Aorta (tissue), 5 donors: ENCODE results near the gene SYNE4. TPM values are rescaled to one million over a fixed set of nuclear protein-coding genes. Genes with fewer than 3 reads are reported as not detected.
"Not testable (repeated sequence)": the region's sequence is repeated elsewhere in the genome, so short reads cannot be mapped to it uniquely, and the experiment has no call there.

Experiments used
- ATAC-seq: fragments of 200-7000 bp; cut with Tn5 transposase; one replicate; pipeline ENCODE4 v1.9.1; 2022; ENCODE audit warnings: moderate library complexity; ENCODE audit not compliant: low FRiP score
- DNase-seq, 2 donors: peaks; one replicate each; pipeline ENCODE4 v3.0.0-alpha.2; 2020
- H3K27ac ChIP-seq, 2 donors: one replicate each; pipeline ENCODE4 v1.5.1; 2013; ENCODE audit warnings: low read length in 2 of 2, mild to moderate bottlenecking in 2 of 2, moderate library complexity in 2 of 2, control low read depth in 1 of 2, inconsistent platforms in 1 of 2, low read depth in 1 of 2
- H3K27me3 ChIP-seq, 2 donors: one replicate each; pipeline ENCODE4 v1.6.1; 2013; ENCODE audit warnings: control low read depth in 1 of 2, low read length in 1 of 2, mild to moderate bottlenecking in 1 of 2, moderate library complexity in 1 of 2; ENCODE audit not compliant: insufficient read depth in 2 of 2, control insufficient read depth in 1 of 2
- H3K36me3 ChIP-seq, 2 donors: one replicate each; pipeline ENCODE4 v1.6.1; 2013; ENCODE audit warnings: control low read depth in 1 of 2, low read length in 1 of 2, mild to moderate bottlenecking in 1 of 2; ENCODE audit not compliant: insufficient read depth in 2 of 2, control insufficient read depth in 1 of 2
- H3K4me1 ChIP-seq, 2 donors: one replicate each; pipeline ENCODE4 v1.6.1; 2013; ENCODE audit warnings: low read length in 2 of 2, control low read depth in 1 of 2, mild to moderate bottlenecking in 1 of 2, moderate library complexity in 1 of 2; ENCODE audit not compliant: insufficient read depth in 2 of 2, control insufficient read depth in 1 of 2
- H3K4me3 ChIP-seq, 2 donors: one replicate each; pipeline ENCODE4 v1.5.1; 2013; ENCODE audit warnings: low read length in 2 of 2, control low read depth in 1 of 2, mild to moderate bottlenecking in 1 of 2
- H3K9me3 ChIP-seq: one replicate; pipeline ENCODE4 v1.6.1; 2013; ENCODE audit warnings: mild to moderate bottlenecking, low read length; ENCODE audit not compliant: control insufficient read depth
- WGBS, 2 donors: extraction: QIAGEN DNeasy Blood & Tissue Kit; methylation state at CpG; one replicate each; pipeline ENCODE4 v1.1.7; 2013; 5-methylcytosine and 5-hydroxymethylcytosine counted together
- intact Hi-C, 2 donors: fragments of 100-400 bp; cut with DNase I; formaldehyde crosslinking; loops; one replicate each; pipeline versions ENCODE4 v1.14.2 to v1.15.0; 2022
- polyA plus RNA-seq, 2 donors: library from polyadenylated mRNA; stranded (reverse); fragments of 200-250 nt; gene quantifications; one replicate each; pipeline ENCODE4 v1.2.3, GENCODE V29; 2013
- total RNA-seq, 2 donors: library from RNA; stranded (reverse); fragmentation: NEBNext Ultra II Directional; extraction: Animal tissue kit (Norgen Biotek cat#: 25700); gene quantifications; one replicate each; pipeline ENCODE4 v1.2.1, GENCODE V29; 2021
- donor health status: healthy with polysubstance abuse.
- donor health status: Bipolar disorder and iron deficiency.
- donor health status: DM: no; HTN: no; CAD: no.
- donor health status: DM: no; HTN: no; CAD: no.
- donor health status: DM: yes; HTN: yes; CAD: no.

The SYNE4 gene
- total and polyA plus RNA-seq, 4 donors, result 1.0 to 2.3 (median 1.4) TPM; not detected in 1

DNA sequence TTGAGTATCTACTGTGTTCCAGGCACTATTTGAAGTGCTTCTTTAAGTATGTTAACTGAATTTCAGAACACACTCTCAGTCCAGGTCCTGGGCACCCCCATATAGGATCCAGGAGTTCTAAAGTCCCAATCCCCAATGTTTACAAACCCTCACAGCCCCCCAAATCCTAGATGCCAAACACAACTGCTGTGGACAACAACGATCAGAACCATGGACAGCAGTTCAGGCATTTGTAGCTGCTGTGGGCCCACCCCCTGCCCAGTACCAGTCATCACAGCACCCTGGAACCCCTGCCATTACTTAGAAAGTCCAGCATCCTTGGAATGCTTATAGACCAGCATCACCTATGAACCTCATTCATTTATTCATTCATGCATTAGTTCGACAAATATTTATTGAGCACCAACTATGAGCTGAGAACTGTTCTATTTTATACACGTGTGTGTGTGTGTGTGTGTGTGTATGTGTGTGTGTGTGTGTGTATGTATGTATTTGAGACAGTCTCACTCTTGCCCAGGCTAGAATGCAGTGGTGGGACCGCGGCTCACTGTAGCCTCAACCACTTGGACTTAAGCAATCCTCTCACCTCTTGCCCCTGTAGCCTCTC lies 32.9 kb downstream of the SYNE4 start:
- Histone ChIP-seq H3K4me3 (no peak overlapping the region), H3K27me3 (no peaks in the 10 kb centered on the region), H3K27ac (no peak overlapping the region), H3K36me3 (no peaks in the 10 kb centered on the region), H3K4me1 (no peaks in the 10 kb centered on the region), H3K9me3 (no peaks in the 10 kb centered on the region)
- WGBS, 2 donors, result 36 to 40% methylated on average over 5 of the region's 5 CpGs
- DNase-seq, result no peak
- ATAC-seq, result no peak
- intact Hi-C loops, result no loop called here

DNA sequence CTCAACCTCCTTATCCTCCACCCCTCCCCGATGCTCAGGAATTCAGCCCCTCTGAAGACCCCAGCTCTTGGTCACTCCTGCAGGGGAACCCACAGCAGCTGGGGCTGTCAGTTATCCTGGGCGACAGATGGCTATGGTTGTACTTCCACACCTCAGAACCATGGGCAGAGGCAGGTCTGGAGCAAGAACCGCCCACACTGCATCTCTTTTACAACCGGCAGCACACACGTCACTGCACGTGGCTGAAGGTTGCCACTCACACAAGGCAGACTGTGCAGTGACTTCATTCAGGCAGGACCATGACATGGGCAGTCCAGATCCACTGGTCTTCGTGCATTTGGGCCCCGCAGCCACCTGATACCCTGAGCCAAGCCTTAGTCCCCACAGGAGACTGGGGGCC lies 35.1 kb downstream of the SYNE4 start:
- ATAC-seq, result peak; percentile 26
- no peaks in the 10 kb centered on the region for H3K36me3 ChIP-seq

DNA sequence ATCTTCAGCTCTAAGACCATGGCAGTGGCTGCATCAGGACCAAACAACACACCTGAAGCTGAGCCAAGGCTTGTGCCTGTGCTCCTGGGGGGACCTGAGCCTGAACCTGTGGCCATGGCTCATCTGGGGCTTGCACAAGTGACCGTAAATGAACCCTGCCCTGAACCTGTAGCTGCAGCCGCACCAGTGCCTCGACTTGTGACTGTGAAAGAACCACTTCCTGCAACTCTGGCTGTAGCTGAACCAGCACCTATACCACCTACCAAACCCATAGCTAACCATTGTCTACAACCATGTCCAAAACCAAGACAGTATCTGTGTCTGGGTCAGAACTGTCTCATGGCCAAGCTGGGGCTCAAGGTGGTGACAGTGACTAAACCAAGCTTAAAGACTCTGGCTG lies 41.8 kb downstream of the SYNE4 start:
- no peaks in the 10 kb centered on the region for H3K4me1 ChIP-seq
- H3K4me3 ChIP-seq, result no peak overlapping the region
- no peaks in the 10 kb centered on the region for H3K27me3 ChIP-seq
- intact Hi-C loops, result no loop called here
- no peak for ATAC-seq
- H3K36me3 ChIP-seq, result no peaks in the 10 kb centered on the region
- 70 to 84% methylated on average over 3 of the region's 3 CpGs for WGBS, 2 donors
- H3K27ac ChIP-seq, result no peak overlapping the region
- no peak for DNase-seq
- H3K9me3 ChIP-seq, result no peaks in the 10 kb centered on the region

More for the DNA sequence above, 35.1 kb downstream of the SYNE4 start:
- no peak for DNase-seq
- H3K4me1 ChIP-seq, result no peaks in the 10 kb centered on the region
- WGBS, 2 donors, result 38 to 42% methylated on average over 8 of the region's 8 CpGs
- H3K27me3 ChIP-seq, result no peaks in the 10 kb centered on the region
- intact Hi-C loops, result no loop called here
- no peak overlapping the region for H3K27ac ChIP-seq
- H3K4me3 ChIP-seq, result no peak overlapping the region
- H3K9me3 ChIP-seq, result no peaks in the 10 kb centered on the region

DNA sequence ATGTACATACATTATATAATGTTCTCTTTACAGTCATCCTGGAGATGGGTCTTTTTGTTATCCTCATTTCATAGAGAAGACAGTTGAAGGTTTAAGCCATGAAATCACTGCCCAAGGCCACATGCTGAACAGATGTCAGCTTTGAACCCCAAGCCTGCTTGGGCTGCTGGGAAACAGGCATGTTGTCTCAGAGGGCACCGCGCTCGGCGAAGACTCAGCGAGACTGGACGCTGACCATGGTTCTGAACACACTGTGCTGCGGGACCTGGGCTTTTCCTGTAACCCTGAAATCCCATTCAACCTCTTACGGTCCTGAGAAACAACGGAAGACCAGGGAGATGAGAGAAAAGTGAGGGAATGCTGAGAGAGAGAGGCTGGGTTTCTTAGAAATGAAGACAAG lies 45.1 kb downstream of the SYNE4 start:
- Histone ChIP-seq H3K27ac (no peak overlapping the region), H3K4me1 (no peaks in the 10 kb centered on the region), H3K36me3 (no peaks in the 10 kb centered on the region), H3K4me3 (no peak overlapping the region), H3K9me3 (no peaks in the 10 kb centered on the region), H3K27me3 (peaks cover 0 to 2% of the 10 kb centered on the region in 2 donors)
- DNase-seq, result no peak
- ATAC-seq, result no peak
- intact Hi-C loops, result no loop called here
- 1 to 2% methylated on average over 9 of the region's 9 CpGs for WGBS, 2 donors

DNA sequence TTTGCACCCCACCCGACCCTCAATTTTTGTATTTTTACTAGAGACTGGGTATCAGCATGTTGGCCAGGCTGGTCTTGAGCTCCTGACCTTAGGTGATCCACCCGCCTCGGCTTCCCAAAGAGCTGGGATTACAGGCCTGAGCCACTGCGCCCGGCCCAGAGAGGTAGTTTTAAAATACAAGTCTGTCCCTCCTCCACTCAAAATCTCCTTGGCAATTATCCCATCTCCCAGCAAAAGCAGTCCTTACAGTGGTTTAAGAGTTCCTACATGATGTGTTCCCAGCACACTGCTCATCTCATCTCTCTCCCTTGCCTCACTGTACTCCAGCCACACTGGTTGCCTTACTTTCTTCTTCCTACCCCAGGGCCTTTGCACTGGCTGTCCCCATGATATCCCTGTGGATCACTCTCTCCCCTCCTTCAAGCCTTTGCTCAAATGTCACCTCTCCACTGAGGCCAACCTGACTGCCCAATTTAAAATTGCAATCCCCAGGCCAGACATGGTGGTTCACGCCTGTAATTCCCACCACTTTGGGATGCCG lies 48.1 kb downstream of the SYNE4 start:
- 78 to 81% methylated on average over 7 of the region's 7 CpGs for WGBS, 2 donors
- Histone ChIP-seq H3K27ac (no peak overlapping the region), H3K4me1 (no peaks in the 10 kb centered on the region), H3K27me3 (peaks cover 0 to 2% of the 10 kb centered on the region in 2 donors), H3K9me3 (no peaks in the 10 kb centered on the region), H3K36me3 (no peaks in the 10 kb centered on the region), H3K4me3 (no peak overlapping the region)
- intact Hi-C loops, result no loop called here
- ATAC-seq (no peak), DNase-seq (no peak)

DNA sequence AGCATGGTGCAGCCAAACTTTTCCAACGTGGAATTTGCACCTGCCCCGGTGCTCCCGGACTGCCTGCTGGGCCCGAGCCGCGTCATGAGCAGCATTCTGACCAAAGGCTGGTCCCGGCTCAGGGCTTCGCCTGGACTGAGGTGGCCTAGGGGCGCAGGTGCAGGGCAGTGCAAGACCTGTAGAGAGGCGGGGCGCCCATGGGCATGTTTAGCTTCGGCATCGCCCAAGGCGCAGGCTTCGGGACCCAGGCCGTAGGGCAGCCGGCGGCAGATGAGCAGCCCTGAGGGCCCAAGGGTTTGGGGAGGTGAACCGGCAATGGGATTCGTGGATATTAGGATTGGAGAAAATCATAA lies 48.7 kb downstream of the SYNE4 start:
- no peaks in the 10 kb centered on the region for H3K9me3 ChIP-seq
- H3K27ac ChIP-seq, result no peak overlapping the region
- DNase-seq, result no peak
- intact Hi-C loops, result no loop called here
- 21 to 30% methylated on average over 20 of the region's 20 CpGs for WGBS, 2 donors
- no peaks in the 10 kb centered on the region for H3K4me1 ChIP-seq
- ATAC-seq, result no peak
- peaks cover 0 to 2% of the 10 kb centered on the region in 2 donors for H3K27me3 ChIP-seq
- H3K36me3 ChIP-seq, result no peaks in the 10 kb centered on the region
- no peak overlapping the region for H3K4me3 ChIP-seq

DNA sequence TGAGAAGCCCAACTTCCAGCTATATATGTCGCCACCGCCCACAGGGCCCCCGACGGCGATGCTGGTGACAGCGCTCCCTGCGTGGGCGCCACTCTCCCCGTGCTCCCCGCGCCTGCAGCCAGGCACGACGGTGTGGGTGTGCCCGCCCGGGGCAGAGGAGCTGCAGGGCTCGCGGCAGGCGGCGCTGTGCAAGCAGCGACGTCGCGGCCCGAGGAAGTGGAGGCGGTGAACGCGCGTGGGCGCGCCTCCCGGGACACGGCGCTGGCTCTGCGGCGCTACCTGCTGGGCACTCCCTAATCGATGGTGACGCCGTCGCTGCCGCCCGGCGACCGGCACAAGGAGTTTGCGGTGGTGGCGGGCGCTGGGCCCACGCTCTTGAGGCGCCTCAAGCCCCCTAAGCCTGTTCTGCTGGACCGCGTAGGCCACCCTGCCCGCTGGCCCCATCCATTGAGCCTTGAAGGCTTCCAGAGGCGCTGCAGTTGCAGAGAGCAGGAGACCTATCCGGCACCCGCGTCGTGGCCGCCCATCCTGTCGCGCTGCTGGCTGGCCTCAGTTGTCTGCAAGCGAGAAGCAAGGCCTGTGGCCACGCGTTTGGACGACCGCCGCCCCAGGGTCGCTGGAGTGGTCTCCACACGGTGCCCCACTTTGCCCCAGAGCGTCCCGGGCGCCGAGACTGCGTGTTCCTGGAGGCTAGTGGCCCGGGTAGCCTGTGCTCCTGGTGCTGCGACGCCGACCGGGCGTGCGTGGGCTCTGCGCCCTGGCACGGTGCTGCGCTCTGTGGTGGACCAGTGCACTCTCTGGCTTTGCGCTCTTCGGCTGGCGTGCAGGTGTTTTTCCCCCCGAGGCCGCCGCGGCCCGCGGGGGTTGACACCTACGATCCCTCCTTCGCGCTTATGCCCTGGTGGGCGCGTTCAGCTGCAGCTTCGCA lies 49.3 kb downstream of the SYNE4 start:
- DNase-seq (peak; percentile 66 to 85), ATAC-seq (peak; percentile 69)
- 10% methylated on average over 73 to 97 of the region's 97 CpGs for WGBS, 2 donors
- H3K4me1 ChIP-seq, result no peaks in the 10 kb centered on the region
- H3K27ac ChIP-seq, result no peak overlapping the region
- intact Hi-C loops, result no loop called here
- no peak overlapping the region for H3K4me3 ChIP-seq
- no peaks in the 10 kb centered on the region for H3K9me3 ChIP-seq
- H3K36me3 ChIP-seq, result no peaks in the 10 kb centered on the region
- H3K27me3 ChIP-seq, result peaks cover 0 to 2% of the 10 kb centered on the region in 2 donors

DNA sequence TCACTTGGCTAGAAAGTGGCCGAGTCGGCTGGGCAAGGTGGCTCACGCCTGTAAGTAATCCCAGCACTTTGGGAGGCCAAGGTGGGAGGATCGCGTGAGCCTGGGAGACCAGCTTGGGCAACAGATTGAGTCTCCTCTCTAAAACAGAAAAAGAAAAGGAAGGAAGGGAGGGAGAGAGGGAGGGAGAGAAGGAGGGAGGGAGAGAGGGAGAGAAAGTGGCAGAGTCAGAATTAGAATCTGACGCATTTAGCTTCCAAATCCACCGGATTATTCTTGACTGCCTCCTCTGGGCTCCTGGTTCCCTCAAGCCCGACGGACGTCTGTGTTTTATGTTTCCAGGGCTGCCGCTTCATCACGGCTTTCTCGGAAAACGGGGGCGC lies 50.0 kb downstream of the SYNE4 start:
- no peaks in the 10 kb centered on the region for H3K9me3 ChIP-seq
- 31 to 36% methylated on average over 15 of the region's 15 CpGs for WGBS, 2 donors
- no peak overlapping the region for H3K27ac ChIP-seq
- DNase-seq, result no peak
- no peaks in the 10 kb centered on the region for H3K4me1 ChIP-seq
- H3K36me3 ChIP-seq, result no peaks in the 10 kb centered on the region
- H3K27me3 ChIP-seq, result peaks cover 0 to 2% of the 10 kb centered on the region in 2 donors
- intact Hi-C loops, result no loop called here
- no peak for ATAC-seq
- no peak overlapping the region for H3K4me3 ChIP-seq

DNA sequence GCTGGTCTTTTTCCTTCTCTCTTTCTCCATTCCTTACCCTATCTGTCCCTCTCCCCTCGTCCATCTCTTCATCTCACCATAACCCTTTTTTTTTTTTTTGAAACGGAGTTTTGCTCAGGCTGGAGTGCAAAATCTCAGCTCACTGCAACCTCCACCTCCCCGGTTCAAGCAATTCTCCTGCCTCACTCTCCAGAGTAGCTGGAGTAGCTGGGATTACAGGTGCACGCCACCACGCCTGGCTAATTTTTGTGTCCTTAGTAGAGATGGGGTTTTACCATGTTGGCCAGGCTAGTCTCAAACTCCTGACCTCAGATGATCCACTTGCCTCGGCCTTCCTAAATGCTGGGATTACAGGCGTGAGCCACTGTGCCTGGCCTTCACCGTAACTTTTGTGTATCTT lies 51.2 kb downstream of the SYNE4 start:
- H3K9me3 ChIP-seq, DNase-seq, ATAC-seq, H3K27me3 ChIP-seq, H3K4me3 ChIP-seq, H3K36me3 ChIP-seq, intact Hi-C loops, H3K4me1 ChIP-seq, H3K27ac ChIP-seq: not testable (repeated sequence)
- 75 to 77% methylated on average over 8 of the region's 8 CpGs for WGBS, 2 donors
